K562 (cell line): ENCODE measurements around the gene TTLL3. TPM values are rescaled to one million over a fixed set of nuclear protein-coding genes. Genes with fewer than 3 reads are reported as not detected.

ENCODE experiments used
- BRF1 ChIP-seq: IDR thresholded peaks from 3 replicates; pipeline ENCODE4 v1.6.1; 2011; ENCODE audit warnings: borderline replicate concordance, mild to moderate bottlenecking; ENCODE audit not compliant: insufficient read length; ENCODE audit errors: extremely low read depth
- CCAR2 ChIP-seq: fragments of 200-400 bp; formaldehyde crosslinking; IDR thresholded peaks from 2 replicates; pipeline ENCODE4 v1.6.1; 2017; ENCODE audit warnings: mild to moderate bottlenecking, low read depth, low read length
- EP400 ChIP-seq: fragments of 450-650 bp; IDR thresholded peaks from 2 replicates; pipeline ENCODE4 v1.6.1; 2017; ENCODE audit warnings: antibody characterized with exemption, mild to moderate bottlenecking, moderate library complexity
- GATAD2A ChIP-seq: fragments of 450-650 bp; IDR thresholded peaks from 2 replicates; pipeline ENCODE4 v1.6.1; 2017
- HDAC1 ChIP-seq, 2 experiments: fragments of 450-650 bp; IDR thresholded peaks; 2 replicates each; pipeline ENCODE4 v1.6.1; 2016 to 2017; ENCODE audit warnings: inconsistent platforms in 1 of 2, mild to moderate bottlenecking in 1 of 2, moderate library complexity in 1 of 2
- HDAC3 ChIP-seq: fragments of 450-650 bp; IDR thresholded peaks from 2 replicates; pipeline ENCODE4 v1.6.1; 2018; ENCODE audit warnings: borderline replicate concordance, mild to moderate bottlenecking, moderate library complexity; ENCODE audit not compliant: partially characterized antibody
- KAT2B ChIP-seq: IDR thresholded peaks from one replicate; pipeline ENCODE4 v1.6.1; 2012; ENCODE audit warnings: low read depth, mild to moderate bottlenecking, control low read depth, inconsistent platforms, low read length, moderate library complexity
- KLF16 ChIP-seq: IDR thresholded peaks from 2 replicates; pipeline ENCODE4 v1.6.1; 2016; ENCODE audit warnings: antibody characterized with exemption
- NEUROD1 ChIP-seq: fragments of 150-350 bp; IDR thresholded peaks from 2 replicates; pipeline ENCODE4 v1.6.1; 2014; ENCODE audit warnings: borderline replicate concordance, low read length, low read depth; ENCODE audit not compliant: partially characterized antibody
- PREB ChIP-seq: sonication (generic); formaldehyde crosslinking; IDR thresholded peaks from 2 replicates; pipeline ENCODE4 v1.8.1; 2023; ENCODE audit warnings: mild to moderate bottlenecking, missing genetic modification reagents
- PTRF ChIP-seq: fragments of 450-650 bp; IDR thresholded peaks from 2 replicates; pipeline ENCODE4 v1.6.1; 2016; ENCODE audit warnings: mild to moderate bottlenecking, missing genetic modification characterization, missing compliant biosample characterization
- RBM22 ChIP-seq: fragments of 200-400 bp; formaldehyde crosslinking; IDR thresholded peaks from 2 replicates; pipeline ENCODE4 v1.6.1; 2018; ENCODE audit warnings: low read length, low read depth; ENCODE audit not compliant: poor library complexity, severe bottlenecking
- SNAPC5 ChIP-seq: fragments of 250-450 bp; sonication (Bioruptor Pico); IDR thresholded peaks from 2 replicates; pipeline ENCODE4 v1.8.0; 2021; ENCODE audit warnings: moderate library complexity, mild to moderate bottlenecking, inconsistent platforms
- TCF7 ChIP-seq: sonication (generic); IDR thresholded peaks from 2 replicates; pipeline ENCODE4 v1.6.1; 2016; ENCODE audit warnings: antibody characterized with exemption, borderline replicate concordance
- ZNF12 ChIP-seq: sonication (generic); formaldehyde crosslinking; IDR thresholded peaks from 2 replicates; pipeline ENCODE4 v1.4.0; 2020; ENCODE audit warnings: mild to moderate bottlenecking, missing genetic modification reagents
- ZNF146 ChIP-seq: IDR thresholded peaks from one replicate; pipeline ENCODE4 v1.6.1; 2018; ENCODE audit warnings: missing compliant biosample characterization; ENCODE audit not compliant: unreplicated experiment
- ZNF436 ChIP-seq: fragments of 250-450, 450-650 bp; sonication (Bioruptor Pico); formaldehyde crosslinking; IDR thresholded peaks from 2 replicates; pipeline ENCODE4 v1.7.0; 2020; ENCODE audit warnings: mild to moderate bottlenecking
- ZNF644 ChIP-seq: fragments of 200-800 bp; sonication (Bioruptor generic); IDR thresholded peaks from 2 replicates; pipeline ENCODE4 v1.6.1; 2016; ENCODE audit warnings: low read depth, missing genetic modification characterization, missing compliant biosample characterization
- ZNF695 ChIP-seq: fragments of 450-650 bp; formaldehyde crosslinking; IDR thresholded peaks from 2 replicates; pipeline ENCODE4 v1.4.0; 2020; ENCODE audit warnings: mild to moderate bottlenecking, moderate library complexity
- polyA plus RNA-seq, 8 experiments: library from polyadenylated mRNA; depleted of rRNA in 4 of 8; stranded (reverse) in 5 of 8; unstranded in 3 of 8; fragments of >200 nt; fragmentation: Nextera tagmentation in 2 of 8; fragmentation: Illumina TruSeq in 1 of 8; extraction: Ambion mirVana in 2 of 8; extraction: Trizol in 1 of 8; gene quantifications; 2 replicates each; pipeline versions ENCODE4 v1.2.1 to v1.2.3, GENCODE V29; 2011 to 2014; ENCODE audit warnings: inconsistent platforms in 1 of 8, missing spikeins in 1 of 8
- total RNA-seq, 7 experiments: library from RNA; depleted of rRNA in 6 of 7; stranded (reverse); fragments of >200 nt in 6 of 7; fragmentation: Illumina TruSeq in 2 of 7; extraction: Trizol in 2 of 7; gene quantifications; 2 replicates each; pipeline versions ENCODE4 v1.2.1 to v1.2.3, GENCODE V29; 2011 to 2021; ENCODE audit warnings: low replicate concordance in 1 of 7
- TF ChIP-seq, protein P1 (sequence below): fragments of 450-650 bp; IDR thresholded peaks from 2 replicates; pipeline ENCODE4 v1.6.1; 2016; ENCODE audit warnings: mild to moderate bottlenecking
- TF ChIP-seq, protein P2 (sequence below): sonication (generic); formaldehyde crosslinking; IDR thresholded peaks from 2 replicates; pipeline ENCODE4 v1.8.1; 2023; ENCODE audit warnings: mild to moderate bottlenecking, missing genetic modification reagents
- TF ChIP-seq, protein P3 (sequence below), 2 experiments: fragments of 450-650 bp in 1 of 2; sonication (generic) in 1 of 2; formaldehyde crosslinking; conservative IDR thresholded peaks; 2 replicates each; pipeline versions ENCODE4 v1.4.0 to v1.8.1; 2020 to 2022; ENCODE audit warnings: mild to moderate bottlenecking in 1 of 2, missing genetic modification reagents in 1 of 2

Gene TTLL3
- total and polyA plus RNA-seq, 9 of the 15 experiments (the other 6 are each of a cell fraction or from before 2014, with no cell fraction given), result 8.9 to 106 (median 33.2) TPM

DNA sequence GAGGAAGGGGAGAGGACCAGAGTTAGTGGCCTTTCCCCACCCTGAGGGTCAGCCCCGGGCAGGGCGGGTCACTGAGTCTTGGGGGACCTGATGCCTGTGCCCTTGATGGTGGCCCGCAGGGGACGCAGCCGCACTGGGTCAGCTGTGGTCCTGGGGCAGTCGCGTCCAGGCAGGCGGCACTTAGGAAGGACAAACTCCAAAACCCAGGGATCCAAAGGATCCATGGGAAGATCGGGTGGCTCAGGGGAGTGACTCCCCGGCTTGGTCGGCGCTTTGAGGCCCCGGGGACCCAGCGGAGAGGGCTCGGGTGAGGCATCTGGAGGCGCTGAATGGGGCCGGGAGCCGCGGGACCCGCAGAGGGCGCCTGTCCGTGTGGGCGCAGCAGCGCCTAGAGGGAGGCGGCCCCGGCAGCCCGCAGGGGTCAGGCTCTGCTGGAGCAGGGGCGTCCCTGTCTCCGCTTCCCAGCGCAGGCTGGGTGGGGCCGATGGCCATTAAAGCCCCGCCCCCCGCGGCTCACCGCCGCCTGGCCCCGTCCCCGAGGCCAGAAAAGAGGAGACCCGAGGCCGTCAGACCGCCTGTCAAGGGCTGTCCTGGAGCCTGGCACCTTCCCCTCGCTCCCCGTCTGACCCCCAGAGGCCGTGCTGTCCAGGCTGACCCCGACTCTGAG lies 52.5 kb downstream of the TTLL3 start (continued):
- TF ChIP-seq ZNF644 (tag) (no peak), TCF7 (no peak), HDAC3 (no peak), KLF16 (0 out of 2 replicates have a peak, but pooled peaks have one; percentile 33), RBM22 (no peak), SNAPC5 (no peak), BRF1 (no peak), EP400 (peak; percentile 64), ZNF436 (no peak), ZNF12 (CRISPR knock-in tag) (no peak), ZNF146 (CRISPR knock-in tag) (no peak), NEUROD1 (peak; percentile 75), PREB (CRISPR knock-in tag) (0 out of 2 replicates have a peak, but pooled peaks have one; percentile 25), ZNF695 (CRISPR knock-in tag) (no peak), CCAR2 (no peak), GATAD2A (no peak; the same call in 1 of the 2 replicates), PTRF (tag) (no peak), HDAC1 (IDR thresholded peaks at IDR 0.05) (0 out of 4 replicates have a peak, but pooled peaks of 1 of the 2 experiments have one; percentile 38), KAT2B (peak; percentile 87)
- TF ChIP-seq, protein P1, sequence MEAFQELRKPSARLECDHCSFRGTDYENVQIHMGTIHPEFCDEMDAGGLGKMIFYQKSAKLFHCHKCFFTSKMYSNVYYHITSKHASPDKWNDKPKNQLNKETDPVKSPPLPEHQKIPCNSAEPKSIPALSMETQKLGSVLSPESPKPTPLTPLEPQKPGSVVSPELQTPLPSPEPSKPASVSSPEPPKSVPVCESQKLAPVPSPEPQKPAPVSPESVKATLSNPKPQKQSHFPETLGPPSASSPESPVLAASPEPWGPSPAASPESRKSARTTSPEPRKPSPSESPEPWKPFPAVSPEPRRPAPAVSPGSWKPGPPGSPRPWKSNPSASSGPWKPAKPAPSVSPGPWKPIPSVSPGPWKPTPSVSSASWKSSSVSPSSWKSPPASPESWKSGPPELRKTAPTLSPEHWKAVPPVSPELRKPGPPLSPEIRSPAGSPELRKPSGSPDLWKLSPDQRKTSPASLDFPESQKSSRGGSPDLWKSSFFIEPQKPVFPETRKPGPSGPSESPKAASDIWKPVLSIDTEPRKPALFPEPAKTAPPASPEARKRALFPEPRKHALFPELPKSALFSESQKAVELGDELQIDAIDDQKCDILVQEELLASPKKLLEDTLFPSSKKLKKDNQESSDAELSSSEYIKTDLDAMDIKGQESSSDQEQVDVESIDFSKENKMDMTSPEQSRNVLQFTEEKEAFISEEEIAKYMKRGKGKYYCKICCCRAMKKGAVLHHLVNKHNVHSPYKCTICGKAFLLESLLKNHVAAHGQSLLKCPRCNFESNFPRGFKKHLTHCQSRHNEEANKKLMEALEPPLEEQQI, result no peak
- TF ChIP-seq, protein P2, sequence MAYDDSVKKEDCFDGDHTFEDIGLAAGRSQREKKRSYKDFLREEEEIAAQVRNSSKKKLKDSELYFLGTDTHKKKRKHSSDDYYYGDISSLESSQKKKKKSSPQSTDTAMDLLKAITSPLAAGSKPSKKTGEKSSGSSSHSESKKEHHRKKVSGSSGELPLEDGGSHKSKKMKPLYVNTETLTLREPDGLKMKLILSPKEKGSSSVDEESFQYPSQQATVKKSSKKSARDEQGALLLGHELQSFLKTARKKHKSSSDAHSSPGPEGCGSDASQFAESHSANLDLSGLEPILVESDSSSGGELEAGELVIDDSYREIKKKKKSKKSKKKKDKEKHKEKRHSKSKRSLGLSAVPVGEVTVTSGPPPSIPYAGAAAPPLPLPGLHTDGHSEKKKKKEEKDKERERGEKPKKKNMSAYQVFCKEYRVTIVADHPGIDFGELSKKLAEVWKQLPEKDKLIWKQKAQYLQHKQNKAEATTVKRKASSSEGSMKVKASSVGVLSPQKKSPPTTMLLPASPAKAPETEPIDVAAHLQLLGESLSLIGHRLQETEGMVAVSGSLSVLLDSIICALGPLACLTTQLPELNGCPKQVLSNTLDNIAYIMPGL (CRISPR knock-in tag), result no peak
- TF ChIP-seq, protein P3, sequence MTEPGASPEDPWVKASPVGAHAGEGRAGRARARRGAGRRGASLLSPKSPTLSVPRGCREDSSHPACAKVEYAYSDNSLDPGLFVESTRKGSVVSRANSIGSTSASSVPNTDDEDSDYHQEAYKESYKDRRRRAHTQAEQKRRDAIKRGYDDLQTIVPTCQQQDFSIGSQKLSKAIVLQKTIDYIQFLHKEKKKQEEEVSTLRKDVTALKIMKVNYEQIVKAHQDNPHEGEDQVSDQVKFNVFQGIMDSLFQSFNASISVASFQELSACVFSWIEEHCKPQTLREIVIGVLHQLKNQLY (CRISPR knock-in tag; conservative IDR thresholded peaks at IDR 0.05), result 0 out of 4 replicates have a peak, but pooled peaks of 1 of the 2 experiments have one; percentile 17
